Gastrocnemius medialis (tissue), 4 donors: ENCODE measurements around the gene CAND1. TPM values are rescaled to one million over a fixed set of nuclear protein-coding genes. Genes with fewer than 3 reads are reported as not detected.

ENCODE experiments used
- ATAC-seq, 2 donors: fragments of 150-250 bp; one replicate each; pipeline ENCODE4 v1.9.1; 2016
- DNase-seq, 2 donors: peaks; one replicate each; pipeline ENCODE4 v3.0.0-alpha.2; 2019
- H3K27ac ChIP-seq, 4 donors: fragments of 200-600 bp; sonication (generic); 1 replicate in 1 of 4; 2 replicates in 3 of 4; pipeline ENCODE4 v1.5.1; 2016 to 2018; ENCODE audit warnings: mild to moderate bottlenecking in 2 of 4, moderate library complexity in 1 of 4
- H3K27me3 ChIP-seq, 3 donors: fragments of 200-600 bp; sonication (generic) in 2 of 3; 1 replicate in 1 of 3; 2 replicates in 2 of 3; pipeline versions ENCODE4 v1.5.1 to v1.6.0; 2016 to 2019; ENCODE audit warnings: mild to moderate bottlenecking in 1 of 3, moderate library complexity in 1 of 3
- H3K36me3 ChIP-seq, 2 donors: fragments of 200-600 bp; sonication (generic) in 1 of 2; one replicate each; pipeline ENCODE4 v1.5.1; 2017 to 2018
- H3K4me1 ChIP-seq, 2 donors: fragments of 200-600 bp; sonication (generic) in 1 of 2; one replicate each; pipeline ENCODE4 v1.5.1; 2016 to 2017; ENCODE audit warnings: mild to moderate bottlenecking in 2 of 2
- H3K4me3 ChIP-seq, 4 donors: fragments of 200-600 bp; sonication (generic) in 3 of 4; 1 replicate in 1 of 4; 2 replicates in 3 of 4; pipeline ENCODE4 v1.5.1; 2016 to 2019; ENCODE audit warnings: mild to moderate bottlenecking in 2 of 4
- H3K9me3 ChIP-seq, 3 donors: fragments of 200-600 bp; sonication (generic) in 2 of 3; 1 replicate in 1 of 3; 2 replicates in 2 of 3; pipeline ENCODE4 v1.5.1; 2016 to 2019
- CTCF ChIP-seq, 5 experiments: fragments of 450-650 bp in 3 of 5; fragments of 200-600 bp in 2 of 5; sonication (generic) in 2 of 5; IDR thresholded peaks in 4 of 5; conservative IDR thresholded peaks in 1 of 5; 1 replicate in 4 of 5; 2 replicates in 1 of 5; pipeline ENCODE4 v1.5.1; 2016 to 2019; ENCODE audit warnings: antibody characterized with exemption in 5 of 5, mild to moderate bottlenecking in 3 of 5, moderate library complexity in 3 of 5
- POLR2A ChIP-seq, 2 donors: fragments of 450-650 bp; IDR thresholded peaks; one replicate each; pipeline ENCODE4 v1.6.1; 2017; ENCODE audit warnings: antibody characterized with exemption in 2 of 2, mild to moderate bottlenecking in 2 of 2, moderate library complexity in 2 of 2
- in situ Hi-C, 4 donors: fragments of 200-750 bp; cut with MboI; loops; one replicate each; pipeline versions ENCODE4 v1.15.0 to v1.8.0; 2017; ENCODE audit warnings: low sequenced_read_pairs in 4 of 4
- intact Hi-C: fragments of 100-400 bp; cut with DNase I; formaldehyde crosslinking; loops from one replicate; pipeline ENCODE4 v1.15.1; 2023; ENCODE audit warnings: low total_unique reads
- total RNA-seq, 4 donors: library from RNA; depleted of rRNA; stranded (reverse); fragments of >200 nt; gene quantifications; one replicate each; pipeline versions ENCODE4 v1.1.0 to v1.2.3, GENCODE V29; 2016

Gene CAND1
- total RNA-seq, 4 donors from 2014 or later, result 10.5 to 23.0 (median 13.1) TPM

GRCh38 chr12:67288561-67288960, 19.4 kb downstream of the CAND1 start:
- DNase-seq (no peak), ATAC-seq (no peak)
- TF ChIP-seq POLR2A (IDR thresholded peaks at IDR 0.05) (no peak), CTCF (IDR thresholded peaks at IDR 0.05 in 4 of 5, conservative IDR thresholded peaks at IDR 0.05 in 1 of 5) (no peak)
- Histone ChIP-seq H3K36me3 (no peaks in the 10 kb centered on the region), H3K27me3 (no peaks in the 10 kb centered on the region), H3K27ac (no peak overlapping the region), H3K4me3 (no peak overlapping the region), H3K9me3 (no peaks in the 10 kb centered on the region), H3K4me1 (peaks cover 4 to 8% of the 10 kb centered on the region in 2 donors)
- in situ Hi-C loops (no loop called here), intact Hi-C loops (no loop called here)

- no peak overlapping the region for H3K4me3 ChIP-seq
- H3K27me3 ChIP-seq, result no peaks in the 10 kb centered on the region
- in situ Hi-C loops (no loop called here), intact Hi-C loops (no loop called here)
- no peaks in the 10 kb centered on the region for H3K9me3 ChIP-seq
- H3K36me3 ChIP-seq, result no peaks in the 10 kb centered on the region
- no peak for TF ChIP-seq CTCF (IDR thresholded peaks at IDR 0.05 in 4 of 5, conservative IDR thresholded peaks at IDR 0.05 in 1 of 5)
- no peak for TF ChIP-seq POLR2A (IDR thresholded peaks at IDR 0.05)
- ATAC-seq (no peak), DNase-seq (no peak)
- H3K4me1 ChIP-seq, result peaks cover 4 to 8% of the 10 kb centered on the region in 2 donors
- H3K27ac ChIP-seq, result no peak overlapping the region
Measured at GRCh38 chr12:67290378-67290777, 21.2 kb downstream of the CAND1 start.

- Histone ChIP-seq H3K27ac (peak overlapping the region; percentile 52 to 73 (median 64)), H3K4me1 (peaks cover 33% of the 10 kb centered on the region in 2 donors), H3K36me3 (peaks cover 0 to 28% of the 10 kb centered on the region in 2 donors), H3K9me3 (no peaks in the 10 kb centered on the region), H3K27me3 (no peaks in the 10 kb centered on the region), H3K4me3 (no peak overlapping the region)
- in situ Hi-C loops, result no loop called here
- DNase-seq (no peak), ATAC-seq (no peak)
- TF ChIP-seq CTCF (IDR thresholded peaks at IDR 0.05 in 4 of 5, conservative IDR thresholded peaks at IDR 0.05 in 1 of 5) (no peak), POLR2A (IDR thresholded peaks at IDR 0.05) (no peak)
- intact Hi-C loops, result no loop called here
Measured at GRCh38 chr12:67299526-67299925, 30.4 kb downstream of the CAND1 start.

- peaks cover 33% of the 10 kb centered on the region in 2 donors for H3K4me1 ChIP-seq
Measured at GRCh38 chr12:67299926-67300325, 30.8 kb downstream of the CAND1 start.

More at GRCh38 chr12:67299926-67300325, 30.8 kb downstream of the CAND1 start:
- DNase-seq, result no peak
- in situ Hi-C loops (no loop called here), intact Hi-C loops (no loop called here)
- Histone ChIP-seq H3K36me3 (peaks cover 0 to 32% of the 10 kb centered on the region in 2 donors), H3K9me3 (no peaks in the 10 kb centered on the region), H3K4me3 (no peak overlapping the region), H3K27me3 (no peaks in the 10 kb centered on the region), H3K27ac (peak overlapping the region; percentile 52 to 73 (median 64))
- TF ChIP-seq CTCF (IDR thresholded peaks at IDR 0.05 in 4 of 5, conservative IDR thresholded peaks at IDR 0.05 in 1 of 5), result no peak
- no peak for TF ChIP-seq POLR2A (IDR thresholded peaks at IDR 0.05)
- ATAC-seq, result peak; percentile 87 to 97
